H1 (cell line): Measurements from ENCODE around the gene FLNC. TPM values are rescaled to one million over a fixed set of nuclear protein-coding genes. Genes with fewer than 3 reads are reported as not detected.
A peak's percentile ranks its signal among the peaks of the same experiment; 100 is the strongest.

ENCODE experiments used
- CTCF ChIA-PET: fragments of 300-600 bp; sonication (Branson Sonifier 250); formaldehyde crosslinking; loops from one replicate; lab custom pipeline; 2021; ENCODE audit not compliant: partially characterized antibody; lab: Charles Lee
- POLR2A ChIA-PET: fragments of 300-600 bp; sonication (Branson Sonifier 250); formaldehyde crosslinking; loops from one replicate; lab custom pipeline; 2021; ENCODE audit warnings: inconsistent platforms; ENCODE audit not compliant: partially characterized antibody; lab: Charles Lee
- DNase-seq, 2 experiments: peaks; one replicate each; pipeline versions ENCODE4 v3.0.0 to v3.0.0-alpha.2; 2010 to 2022; ENCODE audit warnings: low spot score in 2 of 2, low read depth in 1 of 2, mixed read lengths in 1 of 2
- FAIRE-seq: peaks from 2 replicates; lab custom pipeline; 2011; peaks lifted over from hg19 to GRCh38; lab: Jason Lieb, UNC
- H2AFZ ChIP-seq: 2 replicates; pipeline ENCODE4 v1.8.1; 2012; ENCODE audit warnings: low read length, inconsistent platforms
- H2AK5ac ChIP-seq: 2 replicates; pipeline ENCODE4 v1.6.1; 2013; ENCODE audit warnings: low read depth, low read length
- H2BK120ac ChIP-seq: replicated peaks from 2 replicates; pipeline ENCODE3; 2013; ENCODE audit warnings: low read depth, low read length, inconsistent platforms
- H2BK12ac ChIP-seq: 2 replicates; pipeline ENCODE4 v1.6.1; 2013; ENCODE audit warnings: low read depth, low read length
- H2BK15ac ChIP-seq: 2 replicates; pipeline ENCODE4 v1.6.1; 2013; ENCODE audit warnings: low read length
- H2BK20ac ChIP-seq: 2 replicates; pipeline ENCODE4 v1.6.1; 2013; ENCODE audit warnings: low read length
- H2BK5ac ChIP-seq: 2 replicates; pipeline ENCODE4 v1.6.1; 2013; ENCODE audit warnings: low read depth, low read length
- H3K14ac ChIP-seq: 2 replicates; pipeline ENCODE4 v1.6.1; 2013; ENCODE audit warnings: inconsistent platforms; ENCODE audit not compliant: insufficient read length
- H3K18ac ChIP-seq: 2 replicates; pipeline ENCODE4 v1.6.1; 2013; ENCODE audit warnings: low read length; ENCODE audit errors: extremely low read depth
- H3K23ac ChIP-seq: 2 replicates; pipeline ENCODE4 v1.6.1; 2013; ENCODE audit warnings: inconsistent platforms; ENCODE audit not compliant: insufficient read length
- H3K23me2 ChIP-seq: 2 replicates; pipeline ENCODE4 v1.6.1; 2013; ENCODE audit warnings: low read depth, low read length
- H3K27ac ChIP-seq: 2 replicates; pipeline ENCODE4 v1.6.1; 2011; ENCODE audit warnings: low read depth, low read length, inconsistent platforms
- H3K27me3 ChIP-seq, 4 experiments: replicated peaks in 1 of 4; 1 replicate in 1 of 4; 2 replicates in 3 of 4; pipeline versions ENCODE4 v1.6.1 to v1.8.1; 2011 to 2013; ENCODE audit warnings: low read length in 3 of 4, mild to moderate bottlenecking in 3 of 4, inconsistent platforms in 2 of 4, mixed read lengths in 2 of 4, moderate library complexity in 1 of 4; ENCODE audit not compliant: control insufficient read depth in 3 of 4, insufficient read depth in 3 of 4; ENCODE audit errors: extremely low read depth in 1 of 4
- H3K36me3 ChIP-seq, 4 experiments: 2 replicates each; pipeline versions ENCODE4 v1.6.1 to v1.8.1; 2011 to 2013; ENCODE audit warnings: mild to moderate bottlenecking in 4 of 4, low read length in 3 of 4, moderate library complexity in 2 of 4, control low read depth in 1 of 4, inconsistent platforms in 1 of 4; ENCODE audit not compliant: insufficient read depth in 4 of 4, control insufficient read depth in 2 of 4
- H3K4ac ChIP-seq: replicated peaks from 2 replicates; pipeline ENCODE3; 2013; ENCODE audit warnings: low read length, low read depth, mixed read lengths, inconsistent platforms; ENCODE audit not compliant: insufficient read length
- H3K4me1 ChIP-seq, 4 experiments: replicated peaks in 1 of 4; 1 replicate in 1 of 4; 2 replicates in 3 of 4; pipeline versions ENCODE4 v1.6.1 to v1.8.1; 2011 to 2013; ENCODE audit warnings: low read length in 3 of 4, inconsistent platforms in 2 of 4, mixed read lengths in 1 of 4; ENCODE audit not compliant: insufficient read depth in 4 of 4, control insufficient read depth in 3 of 4
- H3K4me2 ChIP-seq, 2 experiments: 2 replicates each; pipeline versions ENCODE4 v1.6.1 to v1.8.1; 2011 to 2013; ENCODE audit warnings: low read depth in 2 of 2, low read length in 2 of 2, control low read depth in 1 of 2, inconsistent platforms in 1 of 2, mild to moderate bottlenecking in 1 of 2; ENCODE audit not compliant: insufficient read depth in 1 of 2
- H3K4me3 ChIP-seq, 4 experiments: fragments of 200-600, 300-600 bp in 1 of 4; sonication (generic), shearing (Covaris generic), sonication (Bioruptor Twin) in 1 of 4; 2 replicates each; pipeline versions ENCODE4 v1.5.1 to v1.8.1; 2011 to 2016; ENCODE audit warnings: low read length in 4 of 4, low read depth in 3 of 4, control low read depth in 2 of 4, inconsistent platforms in 2 of 4, mild to moderate bottlenecking in 2 of 4, mixed read lengths in 1 of 4, moderate library complexity in 1 of 4; ENCODE audit not compliant: insufficient read depth in 2 of 4; ENCODE audit errors: extremely low read depth in 1 of 4
- H3K56ac ChIP-seq: replicated peaks from 2 replicates; pipeline ENCODE3; 2013; ENCODE audit warnings: low read depth, mild to moderate bottlenecking, mixed read lengths, low read length, inconsistent platforms; ENCODE audit not compliant: insufficient read length
- H3K79me1 ChIP-seq: 2 replicates; pipeline ENCODE4 v1.6.1; 2013; ENCODE audit warnings: low read depth, low read length, control low read depth
- H3K79me2 ChIP-seq, 2 experiments: 2 replicates each; pipeline versions ENCODE4 v1.6.1 to v1.8.1; 2012 to 2013; ENCODE audit warnings: low read length in 2 of 2, mild to moderate bottlenecking in 2 of 2, inconsistent platforms in 1 of 2; ENCODE audit not compliant: insufficient read depth in 2 of 2, control insufficient read depth in 1 of 2
- H3K9ac ChIP-seq, 4 experiments: replicated peaks in 1 of 4; 1 replicate in 1 of 4; 2 replicates in 3 of 4; pipeline versions ENCODE4 v1.6.1 to v1.8.1; 2011 to 2013; ENCODE audit warnings: low read depth in 3 of 4, low read length in 3 of 4, control low read depth in 2 of 4, mild to moderate bottlenecking in 2 of 4, moderate library complexity in 2 of 4, inconsistent platforms in 1 of 4; ENCODE audit errors: extremely low read depth in 1 of 4
- H3K9me3 ChIP-seq, 2 experiments: 2 replicates each; pipeline versions ENCODE4 v1.6.1 to v1.8.1; 2012 to 2013; ENCODE audit warnings: mild to moderate bottlenecking in 2 of 2, moderate library complexity in 2 of 2, control low read depth in 1 of 2, inconsistent platforms in 1 of 2, low read depth in 1 of 2, low read length in 1 of 2, mixed read lengths in 1 of 2; ENCODE audit not compliant: insufficient read depth in 2 of 2
- H4K20me1 ChIP-seq, 2 experiments: replicated peaks in 1 of 2; 2 replicates each; pipeline versions ENCODE3 to v1.8.1; 2011 to 2013; ENCODE audit warnings: inconsistent platforms in 2 of 2, low read length in 2 of 2, mild to moderate bottlenecking in 1 of 2; ENCODE audit not compliant: insufficient read depth in 2 of 2, control insufficient read depth in 1 of 2
- H4K5ac ChIP-seq: 2 replicates; pipeline ENCODE4 v1.6.1; 2013; ENCODE audit warnings: low read length, low read depth, mixed read lengths, inconsistent platforms; ENCODE audit not compliant: insufficient read length
- H4K8ac ChIP-seq: 2 replicates; pipeline ENCODE4 v1.8.0; 2013; ENCODE audit warnings: mild to moderate bottlenecking, moderate library complexity, low read length, inconsistent platforms; ENCODE audit not compliant: insufficient read depth; ENCODE audit errors: extremely low read depth
- H4K91ac ChIP-seq: replicated peaks from 2 replicates; pipeline ENCODE3; 2013; ENCODE audit warnings: low read length, mixed read lengths, inconsistent platforms; ENCODE audit not compliant: insufficient read length
- BCL11A ChIP-seq, 2 experiments: IDR thresholded peaks; one replicate each; pipeline ENCODE4 v1.6.1; 2011; ENCODE audit warnings: low read depth in 2 of 2, low read length in 2 of 2, mild to moderate bottlenecking in 2 of 2
- CBX8 ChIP-seq: fragments of 300-800, 300-1000 bp; sonication (generic); IDR thresholded peaks from 2 replicates; pipeline ENCODE4 v1.7.1; 2016; ENCODE audit warnings: low read depth, low read length, borderline replicate concordance
- FOSL1 ChIP-seq: IDR thresholded peaks from 2 replicates; pipeline ENCODE4 v1.6.1; 2011; ENCODE audit warnings: mild to moderate bottlenecking, low read depth, low read length, moderate library complexity; ENCODE audit not compliant: insufficient read depth
- HDAC2 ChIP-seq, 2 experiments: fragments of 300-600 bp in 1 of 2; sonication (generic) in 1 of 2; IDR thresholded peaks; 2 replicates each; pipeline ENCODE4 v1.6.1; 2011 to 2012; ENCODE audit warnings: low read depth in 2 of 2, low read length in 2 of 2, mild to moderate bottlenecking in 2 of 2, moderate library complexity in 2 of 2, borderline replicate concordance in 1 of 2, inconsistent platforms in 1 of 2
- KDM1A ChIP-seq: fragments of 200-600, 300-600 bp; sonication (generic); IDR thresholded peaks from 2 replicates; pipeline ENCODE4 v1.7.1; 2016; ENCODE audit warnings: mild to moderate bottlenecking, low read length, borderline replicate concordance
- NRF1 ChIP-seq: IDR thresholded peaks from 2 replicates; pipeline ENCODE4 v1.6.1; 2011; ENCODE audit warnings: mild to moderate bottlenecking, low read depth, low read length, improper control_type of control experiment
- POLR2A ChIP-seq, 2 experiments: IDR thresholded peaks; 1 replicate in 1 of 2; 2 replicates in 1 of 2; pipeline ENCODE4 v1.6.1; 2011; ENCODE audit warnings: low read depth in 2 of 2, low read length in 2 of 2, mild to moderate bottlenecking in 2 of 2; ENCODE audit errors: control extremely low read depth in 1 of 2
- POLR2AphosphoS5 ChIP-seq: IDR thresholded peaks from 2 replicates; pipeline ENCODE4 v1.6.1; 2011; ENCODE audit warnings: low read depth, low read length
- RXRA ChIP-seq: IDR thresholded peaks from 2 replicates; pipeline ENCODE4 v1.6.1; 2011; ENCODE audit warnings: low read depth, mild to moderate bottlenecking, low read length, moderate library complexity; ENCODE audit not compliant: insufficient read depth
- SIX5 ChIP-seq: IDR thresholded peaks from 2 replicates; pipeline ENCODE4 v1.6.1; 2011; ENCODE audit warnings: mild to moderate bottlenecking, low read depth, low read length
- SP2 ChIP-seq: IDR thresholded peaks from 2 replicates; pipeline ENCODE4 v1.6.1; 2012; ENCODE audit warnings: mild to moderate bottlenecking, low read length, inconsistent platforms
- USF2 ChIP-seq: IDR thresholded peaks from 2 replicates; pipeline ENCODE4 v1.6.1; 2011; ENCODE audit warnings: low read length, improper control_type of control experiment
- WGBS, 2 experiments: shearing (Covaris generic) in 1 of 2; methylation state at CpG; one replicate each; pipeline versions ENCODE4 v1.1.6 to v1.1.7; 2013 to 2015; ENCODE audit warnings: low lambda C conversion rate in 2 of 2, mixed read lengths in 2 of 2, inconsistent platforms in 1 of 2, low coverage in 1 of 2, missing lambda C conversion rate in 1 of 2; ENCODE audit not compliant: insufficient replicate concordance in 2 of 2, insufficient coverage in 1 of 2, insufficient read length in 1 of 2; ENCODE audit errors: extremely low coverage in 1 of 2, missing lambda C conversion rate in 1 of 2; 5-methylcytosine and 5-hydroxymethylcytosine counted together
- polyA plus RNA-seq, 7 experiments: library from polyadenylated mRNA; depleted of rRNA in 3 of 7; stranded (reverse) in 5 of 7; unstranded in 2 of 7; fragments of >200 nt in 5 of 7; fragments of 200-250 nt in 2 of 7; gene quantifications; 1 replicate in 5 of 7; 2 replicates in 1 of 7; 4 replicates in 1 of 7; pipeline versions ENCODE4 v1.2.1 to v1.2.3, GENCODE V29; 2011 to 2013; ENCODE audit warnings: missing spikeins in 2 of 7, mixed read lengths in 2 of 7
- total RNA-seq: library from RNA; stranded (reverse); fragmentation: NEBNext Ultra II Directional; extraction: Animal tissue kit (Norgen Biotek cat#: 25700); gene quantifications from 2 replicates; pipeline ENCODE4 v1.2.1, GENCODE V29; 2021
- TF ChIP-seq, protein P1 (sequence below): IDR thresholded peaks from 2 replicates; pipeline ENCODE4 v1.6.1; 2011; ENCODE audit warnings: low read depth, mild to moderate bottlenecking, low read length; ENCODE audit not compliant: insufficient read depth

Gene FLNC
- total and polyA plus RNA-seq, 2 of the 8 experiments (the other 6 are each of a cell fraction or from before 2014, with no cell fraction given) = 1.9 to 10.7 TPM

DNA sequence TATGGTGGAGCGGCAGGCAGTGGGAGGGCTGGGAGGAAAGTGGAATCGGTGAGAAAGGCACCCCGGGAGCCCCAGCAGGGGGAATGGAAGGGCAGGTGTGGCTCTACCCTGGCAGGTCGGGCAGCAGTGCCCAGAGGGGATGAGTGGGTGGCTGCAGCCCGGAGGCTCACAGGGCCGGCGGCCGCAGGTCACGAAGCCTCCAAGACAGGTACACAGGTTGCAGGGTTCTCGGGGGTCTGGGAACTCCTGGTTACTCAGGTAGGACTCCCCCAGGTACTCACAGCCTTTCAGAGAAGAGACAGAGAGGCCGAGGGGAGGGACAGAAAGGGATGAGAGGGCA, 58.5 kb downstream of the FLNC start:
- peak overlapping the region; percentile 78 for H3K18ac ChIP-seq
- no peak overlapping the region for H2BK5ac ChIP-seq
- H3K4me1 ChIP-seq = peaks cover 0 to 19% (median 13%) of the 10 kb centered on the region in 4 experiments; a peak in 5 of 7 replicates
- H2BK15ac ChIP-seq = no peak overlapping the region
- no peak overlapping the region for H2BK20ac ChIP-seq
- no peak overlapping the region for H3K14ac ChIP-seq
- H4K20me1 ChIP-seq = peaks cover 0 to 13% of the 10 kb centered on the region in 2 experiments
- H2AFZ ChIP-seq = no peak overlapping the region
- no peak overlapping the region for H3K4ac ChIP-seq
- ChIA-PET CTCF (interaction anchor here (0.5 to 2.0 kb wide), 4 partner anchors 9 to 326 kb away, joined by 3 to 8 read pairs (median 4); no protein-coding TSS in a partner anchor), POLR2A (no interaction called here)
- DNase-seq (peak in 1 of 2 experiments; percentile 54), FAIRE-seq (no peak)
- H3K79me1 ChIP-seq = 0 out of 2 replicates have a peak, but pooled peaks cover 7% of the 10 kb centered on the region
- H3K56ac ChIP-seq = peak overlapping the region; percentile 100
- no peak overlapping the region for H3K4me3 ChIP-seq
- no peaks in the 10 kb centered on the region for H3K36me3 ChIP-seq
- TF ChIP-seq KDM1A = no peak
- no peak for TF ChIP-seq SIX5
- no peak for TF ChIP-seq BCL11A (IDR thresholded peaks at IDR 0.05; ENCODE audit: low read depth in 2 of 2, low read length in 2 of 2)
- TF ChIP-seq POLR2AphosphoS5 = no peak
- TF ChIP-seq NRF1 = no peak
- no peak for TF ChIP-seq FOSL1
- no peak for TF ChIP-seq SP2
- no peak for TF ChIP-seq RXRA
- TF ChIP-seq, protein P1, sequence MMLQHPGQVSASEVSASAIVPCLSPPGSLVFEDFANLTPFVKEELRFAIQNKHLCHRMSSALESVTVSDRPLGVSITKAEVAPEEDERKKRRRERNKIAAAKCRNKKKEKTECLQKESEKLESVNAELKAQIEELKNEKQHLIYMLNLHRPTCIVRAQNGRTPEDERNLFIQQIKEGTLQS = no peak
- TF ChIP-seq HDAC2 (IDR thresholded peaks at IDR 0.05; ENCODE audit: borderline replicate concordance in 1 of 2, low read depth in 2 of 2, low read length in 2 of 2) = no peak
- no peak for TF ChIP-seq POLR2A (IDR thresholded peaks at IDR 0.05; ENCODE audit: control extremely low read depth in 1 of 2, low read depth in 2 of 2, low read length in 2 of 2)
- no peak for TF ChIP-seq CBX8
- TF ChIP-seq USF2 = no peak
- H3K9ac ChIP-seq = no peak overlapping the region
- H2BK12ac ChIP-seq = no peak overlapping the region
- no peaks in the 10 kb centered on the region for H3K9me3 ChIP-seq
- H2BK120ac ChIP-seq = no peak overlapping the region
- peak overlapping the region in 1 of 2 experiments; percentile 47; a peak in 2 of 4 replicates for H3K4me2 ChIP-seq
- peaks cover 20% of the 10 kb centered on the region; the same call in 1 of the 2 replicates for H3K23me2 ChIP-seq
- no peak overlapping the region for H3K23ac ChIP-seq
- H3K79me2 ChIP-seq = no peaks in the 10 kb centered on the region
- H4K5ac ChIP-seq = no peak overlapping the region
- H4K91ac ChIP-seq = no peak overlapping the region
- no peak overlapping the region for H4K8ac ChIP-seq
- no peak overlapping the region for H3K27ac ChIP-seq
- no peak overlapping the region for H2AK5ac ChIP-seq
- peaks cover 0 to 7% (median 4%) of the 10 kb centered on the region in 4 experiments; a peak in 4 of 7 replicates for H3K27me3 ChIP-seq
- WGBS, 2 experiments = 70% methylated on average over 11 of the region's 11 CpGs; no CpG with 5 or more reads in 1 of the 2 experiments
